ENCODE results near the gene L3MBTL4. TPM values are rescaled to one million over a fixed set of nuclear protein-coding genes. Genes with fewer than 3 reads are reported as not detected.

The L3MBTL4 gene
- total RNA-seq, 1 donor from 2014 or later: 0.59 TPM

DNA sequence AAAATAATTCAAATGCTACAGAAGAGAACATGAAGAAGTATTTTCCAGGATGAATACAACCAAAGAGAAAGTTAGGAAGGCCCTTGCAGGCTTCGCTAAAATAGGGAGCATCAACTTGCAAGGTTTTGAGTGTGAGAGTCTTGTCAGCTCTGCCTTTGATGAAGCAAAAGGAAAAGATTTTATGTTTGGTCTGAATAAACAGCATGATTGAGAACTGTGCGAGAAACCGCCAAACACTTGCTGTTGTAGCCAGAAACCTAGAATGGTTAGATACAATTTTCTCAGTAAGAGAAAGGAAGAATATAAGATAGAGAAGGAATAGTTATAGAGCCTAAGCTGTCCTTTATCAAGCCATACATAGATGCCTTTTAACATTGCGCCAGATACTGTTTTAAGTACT lies 163.6 kb downstream of the L3MBTL4 start:
- DNase-seq (ENCODE audit: extremely low spot score, unreplicated experiment): no peak
- Mint-ChIP-seq H3K4me1 (ENCODE audit: unreplicated experiment) (no peaks in the 10 kb centered on the region), H3K27me3 (ENCODE audit: unreplicated experiment) (no peaks in the 10 kb centered on the region), H3K27ac (ENCODE audit: unreplicated experiment) (no peak overlapping the region), H3K4me3 (ENCODE audit: unreplicated experiment) (no peak overlapping the region), H3K36me3 (ENCODE audit: unreplicated experiment) (no peaks in the 10 kb centered on the region), H3K9me3 (ENCODE audit: unreplicated experiment) (no peaks in the 10 kb centered on the region)
- TF ChIP-seq, protein P1, sequence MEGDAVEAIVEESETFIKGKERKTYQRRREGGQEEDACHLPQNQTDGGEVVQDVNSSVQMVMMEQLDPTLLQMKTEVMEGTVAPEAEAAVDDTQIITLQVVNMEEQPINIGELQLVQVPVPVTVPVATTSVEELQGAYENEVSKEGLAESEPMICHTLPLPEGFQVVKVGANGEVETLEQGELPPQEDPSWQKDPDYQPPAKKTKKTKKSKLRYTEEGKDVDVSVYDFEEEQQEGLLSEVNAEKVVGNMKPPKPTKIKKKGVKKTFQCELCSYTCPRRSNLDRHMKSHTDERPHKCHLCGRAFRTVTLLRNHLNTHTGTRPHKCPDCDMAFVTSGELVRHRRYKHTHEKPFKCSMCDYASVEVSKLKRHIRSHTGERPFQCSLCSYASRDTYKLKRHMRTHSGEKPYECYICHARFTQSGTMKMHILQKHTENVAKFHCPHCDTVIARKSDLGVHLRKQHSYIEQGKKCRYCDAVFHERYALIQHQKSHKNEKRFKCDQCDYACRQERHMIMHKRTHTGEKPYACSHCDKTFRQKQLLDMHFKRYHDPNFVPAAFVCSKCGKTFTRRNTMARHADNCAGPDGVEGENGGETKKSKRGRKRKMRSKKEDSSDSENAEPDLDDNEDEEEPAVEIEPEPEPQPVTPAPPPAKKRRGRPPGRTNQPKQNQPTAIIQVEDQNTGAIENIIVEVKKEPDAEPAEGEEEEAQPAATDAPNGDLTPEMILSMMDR (IDR thresholded peaks at IDR 0.05): no peak

DNA sequence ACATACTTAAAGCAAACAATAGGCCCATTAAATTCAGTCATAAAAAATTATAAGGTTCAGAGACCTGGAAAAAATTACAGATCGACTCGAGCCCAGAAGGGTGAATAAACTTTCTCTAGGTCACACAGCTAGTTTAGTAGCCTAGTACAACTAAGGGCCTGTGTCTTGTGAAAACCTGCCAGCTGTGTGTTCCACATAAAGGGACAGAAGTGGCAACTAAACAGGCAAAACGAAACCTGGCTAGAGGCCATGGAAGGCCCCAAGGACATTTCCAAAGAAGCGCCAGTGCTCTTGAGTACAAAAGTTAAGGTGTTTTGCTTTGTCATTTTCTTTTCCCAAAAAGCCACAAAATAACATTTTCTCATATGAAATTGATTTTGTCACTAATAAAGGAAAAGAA lies 164.9 kb downstream of the L3MBTL4 start:
- Mint-ChIP-seq H3K4me1 (ENCODE audit: unreplicated experiment) (no peaks in the 10 kb centered on the region), H3K27ac (ENCODE audit: unreplicated experiment) (no peak overlapping the region), H3K27me3 (ENCODE audit: unreplicated experiment) (no peaks in the 10 kb centered on the region), H3K4me3 (ENCODE audit: unreplicated experiment) (no peak overlapping the region), H3K36me3 (ENCODE audit: unreplicated experiment) (no peaks in the 10 kb centered on the region), H3K9me3 (ENCODE audit: unreplicated experiment) (no peaks in the 10 kb centered on the region)
- DNase-seq (ENCODE audit: extremely low spot score, unreplicated experiment): no peak
- TF ChIP-seq, protein P1 (IDR thresholded peaks at IDR 0.05): no peak

DNA sequence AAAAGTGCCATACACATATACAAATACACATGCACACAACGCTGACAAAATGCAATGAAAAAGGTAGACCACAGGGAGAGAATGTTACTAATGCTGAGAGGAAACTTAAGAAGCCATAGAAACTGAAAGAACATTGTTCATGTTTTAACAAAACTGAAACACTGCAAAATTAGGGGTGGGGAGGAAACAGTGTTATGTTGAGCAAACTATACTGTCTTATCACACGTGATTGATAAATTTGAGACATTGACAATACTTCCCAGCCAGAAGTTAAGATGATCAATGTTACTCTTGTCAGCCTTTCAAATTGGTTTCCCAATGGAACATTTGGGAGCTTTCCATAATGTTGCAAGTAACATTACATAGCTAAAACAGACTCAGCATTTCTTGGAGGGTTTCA lies 165.5 kb downstream of the L3MBTL4 start:
- no peaks in the 10 kb centered on the region for H3K27me3 Mint-ChIP-seq (ENCODE audit: unreplicated experiment)
- no peak overlapping the region for H3K27ac Mint-ChIP-seq (ENCODE audit: unreplicated experiment)
- H3K36me3 Mint-ChIP-seq (ENCODE audit: unreplicated experiment): no peaks in the 10 kb centered on the region
- TF ChIP-seq, protein P1 (IDR thresholded peaks at IDR 0.05): no peak
- H3K4me3 Mint-ChIP-seq (ENCODE audit: unreplicated experiment): no peak overlapping the region
- H3K4me1 Mint-ChIP-seq (ENCODE audit: unreplicated experiment): no peaks in the 10 kb centered on the region
- no peak for DNase-seq (ENCODE audit: extremely low spot score, unreplicated experiment)
- H3K9me3 Mint-ChIP-seq (ENCODE audit: unreplicated experiment): no peaks in the 10 kb centered on the region

DNA sequence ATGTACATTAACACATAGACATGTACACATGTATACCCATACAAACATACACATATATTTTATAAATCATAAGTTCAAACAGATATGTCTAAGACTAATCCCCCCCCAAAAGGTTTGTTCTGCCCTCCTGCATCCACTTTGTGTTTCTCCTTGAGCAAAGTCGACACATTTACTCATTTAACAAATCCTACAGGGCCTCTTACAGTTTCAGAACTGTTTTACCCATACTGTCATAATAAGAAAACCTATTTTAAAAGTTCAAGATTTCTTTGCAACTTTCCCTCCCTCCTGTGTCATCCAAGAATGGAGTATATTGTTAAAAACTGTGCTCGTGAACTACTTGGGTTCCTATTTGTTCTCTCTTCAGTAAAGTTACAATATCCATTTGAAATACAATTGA lies 166.7 kb downstream of the L3MBTL4 start:
- no peak overlapping the region for H3K27ac Mint-ChIP-seq (ENCODE audit: unreplicated experiment)
- no peaks in the 10 kb centered on the region for H3K9me3 Mint-ChIP-seq (ENCODE audit: unreplicated experiment)
- TF ChIP-seq, protein P1 (IDR thresholded peaks at IDR 0.05): no peak
- H3K4me1 Mint-ChIP-seq (ENCODE audit: unreplicated experiment): no peaks in the 10 kb centered on the region
- H3K27me3 Mint-ChIP-seq (ENCODE audit: unreplicated experiment): no peaks in the 10 kb centered on the region
- DNase-seq (ENCODE audit: extremely low spot score, unreplicated experiment): no peak
- H3K4me3 Mint-ChIP-seq (ENCODE audit: unreplicated experiment): no peak overlapping the region
- no peaks in the 10 kb centered on the region for H3K36me3 Mint-ChIP-seq (ENCODE audit: unreplicated experiment)

DNA sequence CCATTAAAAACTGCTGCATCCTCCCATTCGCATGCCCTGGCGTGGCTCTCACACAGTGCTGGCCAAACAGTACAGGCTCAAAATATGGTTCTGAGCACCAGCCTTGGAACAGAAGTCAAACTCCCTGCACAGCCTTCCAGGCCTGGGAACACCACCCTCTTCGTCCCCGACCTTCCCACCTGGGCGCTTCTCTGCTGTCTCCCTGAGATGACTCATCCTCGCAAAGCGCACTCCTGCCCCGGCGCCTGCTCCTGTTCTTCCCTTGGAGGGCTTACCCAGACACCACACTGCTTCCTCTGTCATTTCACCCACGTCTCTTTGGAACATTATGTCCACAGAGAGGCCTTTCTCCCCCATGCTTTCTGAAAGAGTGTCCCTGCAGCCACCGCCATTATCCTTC lies 172.7 kb downstream of the L3MBTL4 start:
- Mint-ChIP-seq H3K27ac (ENCODE audit: unreplicated experiment) (no peak overlapping the region), H3K4me3 (ENCODE audit: unreplicated experiment) (no peak overlapping the region), H3K36me3 (ENCODE audit: unreplicated experiment) (no peaks in the 10 kb centered on the region), H3K4me1 (ENCODE audit: unreplicated experiment) (no peaks in the 10 kb centered on the region), H3K9me3 (ENCODE audit: unreplicated experiment) (no peaks in the 10 kb centered on the region), H3K27me3 (ENCODE audit: unreplicated experiment) (no peaks in the 10 kb centered on the region)
- TF ChIP-seq, protein P1 (IDR thresholded peaks at IDR 0.05): no peak
- no peak for DNase-seq (ENCODE audit: extremely low spot score, unreplicated experiment)
